Right atrium auricular region (tissue), 2 donors: ENCODE results near the gene ANKFY1. TPM values are rescaled to one million over a fixed set of nuclear protein-coding genes. Genes with fewer than 3 reads are reported as not detected.
A peak's percentile ranks its signal among the peaks of the same experiment; 100 is the strongest.

ENCODE experiments used
- DNase-seq: peaks from one replicate; pipeline ENCODE4 v3.0.0-alpha.2; 2019; ENCODE audit warnings: low spot score
- H3K27ac ChIP-seq, 2 donors: fragments of 200-600 bp; sonication (generic); 1 replicate in 1 of 2; 2 replicates in 1 of 2; pipeline ENCODE4 v1.5.1; 2016 to 2019
- H3K27me3 ChIP-seq, 2 donors: fragments of 200-600 bp; sonication (generic); one replicate each; pipeline versions ENCODE4 v1.5.1 to v1.6.0; 2017 to 2019
- H3K36me3 ChIP-seq: fragments of 200-600 bp; sonication (generic); one replicate; pipeline ENCODE4 v1.5.1; 2016
- H3K4me1 ChIP-seq, 2 donors: fragments of 200-600 bp; sonication (generic); one replicate each; pipeline versions ENCODE4 v1.5.1 to v1.6.0; 2017 to 2019
- H3K4me3 ChIP-seq, 2 donors: fragments of 200-600 bp; sonication (generic); 1 replicate in 1 of 2; 2 replicates in 1 of 2; pipeline ENCODE4 v1.5.1; 2017 to 2019; ENCODE audit warnings: mild to moderate bottlenecking in 1 of 2, moderate library complexity in 1 of 2
- H3K9me3 ChIP-seq, 2 donors: fragments of 200-600 bp; sonication (generic); one replicate each; pipeline ENCODE4 v1.5.1; 2019
- CTCF ChIP-seq, 2 donors: fragments of 200-600 bp; sonication (generic); IDR thresholded peaks; one replicate each; pipeline ENCODE4 v1.5.1; 2019; ENCODE audit warnings: antibody characterized with exemption in 2 of 2
- total RNA-seq, 2 donors: library from RNA; depleted of rRNA; stranded (reverse); fragments of >200 nt; gene quantifications; one replicate each; pipeline ENCODE4 v1.1.0, GENCODE V29; 2016

The ANKFY1 gene
- 10 to 100 TPM; 13.9 to 16.7 TPM for total RNA-seq

GRCh38 chr17:4263282-4264215 is at the start of gene ANKFY1:
Gene ANKFY1, minus strand, starts transcription at chr17:4263979. Its CDS starts 38 bp downstream, at chr17:4263941.
- peak; percentile 94 for DNase-seq
- H3K36me3 ChIP-seq, result no peaks in the 10 kb centered on the region
- peaks cover 0 to 11% of the 10 kb centered on the region in 2 donors for H3K9me3 ChIP-seq
- H3K4me3 ChIP-seq, result peak within 1 kb of the TSS; percentile 69 to 100
- H3K27me3 ChIP-seq, result no peaks in the 10 kb centered on the region
- H3K27ac ChIP-seq, result peak within 1 kb of the TSS; percentile 75 to 84
- peak in 1 of 2 donors; percentile 23 for TF ChIP-seq CTCF (IDR thresholded peaks at IDR 0.05)
- H3K4me1 ChIP-seq, result peaks cover 0 to 22% of the 10 kb centered on the region in 2 donors

- DNase-seq, result no peak
- no peak for TF ChIP-seq CTCF (IDR thresholded peaks at IDR 0.05)
Measured at GRCh38 chr17:4310354-4311060, 46.7 kb upstream of the ANKFY1 start.

GRCh38 chr17:4309897-4310296 is 46.1 kb upstream of the ANKFY1 start:
- H3K27me3 ChIP-seq, result no peaks in the 10 kb centered on the region
- peaks cover 14% of the 10 kb centered on the region for H3K36me3 ChIP-seq
- DNase-seq, result no peak
- no peaks in the 10 kb centered on the region for H3K9me3 ChIP-seq
- H3K27ac ChIP-seq, result no peak overlapping the region
- no peak overlapping the region for H3K4me3 ChIP-seq
- TF ChIP-seq CTCF (IDR thresholded peaks at IDR 0.05), result no peak
- H3K4me1 ChIP-seq, result peaks cover 0 to 52% of the 10 kb centered on the region in 2 donors

More at GRCh38 chr17:4310354-4311060, 46.7 kb upstream of the ANKFY1 start:
- no peak overlapping the region for H3K27ac ChIP-seq
- peaks cover 14% of the 10 kb centered on the region for H3K36me3 ChIP-seq
- no peak overlapping the region for H3K4me3 ChIP-seq
- H3K27me3 ChIP-seq, result no peaks in the 10 kb centered on the region
- H3K9me3 ChIP-seq, result no peaks in the 10 kb centered on the region
- H3K4me1 ChIP-seq, result peaks cover 0 to 52% of the 10 kb centered on the region in 2 donors

GRCh38 chr17:4307179-4307930 is 43.6 kb upstream of the ANKFY1 start:
- no peaks in the 10 kb centered on the region for H3K9me3 ChIP-seq
- H3K27ac ChIP-seq, result no peak overlapping the region
- no peak overlapping the region for H3K4me3 ChIP-seq
- peaks cover 0 to 39% of the 10 kb centered on the region in 2 donors for H3K4me1 ChIP-seq
- no peaks in the 10 kb centered on the region for H3K27me3 ChIP-seq
- DNase-seq, result no peak
- no peak for TF ChIP-seq CTCF (IDR thresholded peaks at IDR 0.05)
- peaks cover 20% of the 10 kb centered on the region for H3K36me3 ChIP-seq

GRCh38 chr17:4305224-4305623 is 41.4 kb upstream of the ANKFY1 start:
- Histone ChIP-seq H3K4me1 (peaks cover 0 to 25% of the 10 kb centered on the region in 2 donors), H3K27me3 (no peaks in the 10 kb centered on the region), H3K36me3 (peaks cover 20% of the 10 kb centered on the region), H3K27ac (no peak overlapping the region), H3K9me3 (no peaks in the 10 kb centered on the region), H3K4me3 (no peak overlapping the region)
- no peak for TF ChIP-seq CTCF (IDR thresholded peaks at IDR 0.05)
- DNase-seq, result no peak
